Left colon (tissue), 2 donors: ENCODE measurements around the gene TM4SF20. TPM values are rescaled to one million over a fixed set of nuclear protein-coding genes. Genes with fewer than 3 reads are reported as not detected.

Experiments
- ATAC-seq: fragments of 200-7000 bp; cut with Tn5 transposase; one replicate; pipeline ENCODE4 v1.9.1; 2020; ENCODE audit warnings: mild to moderate bottlenecking, moderate library complexity
- DNase-seq, 2 donors: peaks; one replicate each; pipeline ENCODE4 v3.0.0-alpha.2; 2020
- intact Hi-C, 2 donors: fragments of 100-400 bp; cut with DNase I in 1 of 2; cut with micrococcal nuclease in 1 of 2; formaldehyde crosslinking; loops; one replicate each; pipeline versions ENCODE4 v1.11.2 to v1.14.0; 2022; cut with DNase I, micrococcal nuclease
- long read RNA-seq: library from polyadenylated mRNA; unstranded; transcript quantifications from one replicate; pipeline ENCODE4 v2.0.0, GENCODE V29; 2021
- total RNA-seq, 2 donors: library from RNA; stranded (reverse); fragmentation: NEBNext Ultra II Directional; extraction: Animal tissue kit (Norgen Biotek cat#: 25700); gene quantifications; one replicate each; pipeline ENCODE4 v1.2.1, GENCODE V29; 2021
- donor health status: DM: no; HTN: no; CAD: no.
- donor health status: DM: yes; HTN: yes; CAD: no.

The TM4SF20 gene, protein sequence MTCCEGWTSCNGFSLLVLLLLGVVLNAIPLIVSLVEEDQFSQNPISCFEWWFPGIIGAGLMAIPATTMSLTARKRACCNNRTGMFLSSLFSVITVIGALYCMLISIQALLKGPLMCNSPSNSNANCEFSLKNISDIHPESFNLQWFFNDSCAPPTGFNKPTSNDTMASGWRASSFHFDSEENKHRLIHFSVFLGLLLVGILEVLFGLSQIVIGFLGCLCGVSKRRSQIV
- total RNA-seq: 10 to 100 TPM in 1 of 2 donors, 1 to 10 TPM in 1; 3.8 to 54.3 TPM
- long read RNA-seq, transcript TM4SF20-201 (4 exons, 2,296 nt): major isoform, 6 of 6 reads
- long read RNA-seq, partial matches to known transcripts: 0 of 6 reads
- long read RNA-seq, other reads (novel, unspliced or antisense): 0 of 6 reads

GRCh38 chr2:227379095-227379494 is at the start of gene TM4SF20:
TM4SF20 (minus strand) TSS chr2:227379306; CDS start chr2:227379268, 38 bp downstream.
- ATAC-seq (peak; percentile 74), DNase-seq (no peak)
- intact Hi-C loops: no loop called here

DNA sequence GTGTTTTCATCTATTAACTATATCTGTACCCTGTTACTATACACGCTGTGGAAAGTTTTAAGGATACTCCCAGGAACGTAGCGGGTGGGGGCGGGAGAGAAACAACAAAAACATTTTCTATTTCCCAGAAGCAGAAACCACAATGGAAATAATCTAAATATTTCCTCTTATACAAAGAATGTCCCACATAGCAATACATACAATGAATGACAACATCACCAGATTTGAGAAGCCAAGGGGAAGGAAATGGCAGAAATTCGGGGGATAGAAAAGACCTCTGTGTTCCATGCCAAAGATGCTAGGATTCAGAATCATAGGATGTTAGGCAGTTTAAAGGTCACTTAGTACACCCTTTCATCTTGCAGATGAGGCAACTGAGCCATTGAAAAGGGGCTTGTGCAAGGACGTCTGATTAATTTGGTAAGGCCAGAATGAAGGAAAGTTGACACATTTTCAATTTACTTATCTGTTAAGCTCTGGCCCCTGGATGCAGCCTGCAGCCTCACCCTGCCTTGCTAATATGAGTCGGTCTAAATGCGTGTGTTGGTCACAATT is 49.7 kb upstream of the TM4SF20 start:
- no peak for ATAC-seq
- no peak for DNase-seq
- intact Hi-C loops: no loop called here

DNA sequence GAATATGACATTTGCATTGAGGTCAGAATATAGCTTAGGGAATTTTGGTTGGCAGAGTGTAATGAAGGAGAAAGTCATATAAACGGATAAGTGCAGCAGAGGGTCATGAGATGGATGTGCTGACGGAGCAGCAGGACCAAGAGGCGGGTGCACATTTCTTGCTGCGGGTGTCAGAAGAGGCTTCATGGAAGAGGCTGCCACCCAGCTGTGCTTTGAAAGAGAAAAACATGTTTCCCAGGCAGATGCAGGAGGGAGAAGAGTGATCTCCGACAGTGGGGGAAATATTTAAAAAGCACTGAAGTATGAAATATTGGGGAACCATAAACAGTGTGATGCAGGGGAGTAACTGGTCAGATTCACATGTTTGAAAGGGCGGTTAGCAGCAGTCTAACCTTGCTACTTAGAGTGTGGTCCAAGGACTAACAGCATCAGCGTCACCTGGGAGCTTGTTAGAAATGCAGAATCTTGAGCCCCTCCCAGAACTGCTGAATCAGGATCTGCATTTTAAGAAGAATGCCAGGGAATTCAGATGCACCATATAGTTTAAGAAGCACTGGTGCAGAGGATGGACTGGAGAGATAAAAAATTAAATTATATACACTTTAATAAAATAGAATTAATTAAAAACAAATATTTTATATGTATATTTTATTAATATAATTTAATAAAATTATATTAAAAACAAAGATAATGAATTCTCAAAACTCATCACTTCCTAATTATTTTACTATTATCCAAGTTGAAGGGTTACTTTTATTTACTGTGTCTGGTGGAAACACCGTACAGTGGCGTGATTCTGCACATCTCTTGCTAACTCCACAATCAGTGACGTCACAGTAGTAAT is 44.8 kb upstream of the TM4SF20 start:
- intact Hi-C loops: no loop called here
- no peak for ATAC-seq
- no peak for DNase-seq

DNA sequence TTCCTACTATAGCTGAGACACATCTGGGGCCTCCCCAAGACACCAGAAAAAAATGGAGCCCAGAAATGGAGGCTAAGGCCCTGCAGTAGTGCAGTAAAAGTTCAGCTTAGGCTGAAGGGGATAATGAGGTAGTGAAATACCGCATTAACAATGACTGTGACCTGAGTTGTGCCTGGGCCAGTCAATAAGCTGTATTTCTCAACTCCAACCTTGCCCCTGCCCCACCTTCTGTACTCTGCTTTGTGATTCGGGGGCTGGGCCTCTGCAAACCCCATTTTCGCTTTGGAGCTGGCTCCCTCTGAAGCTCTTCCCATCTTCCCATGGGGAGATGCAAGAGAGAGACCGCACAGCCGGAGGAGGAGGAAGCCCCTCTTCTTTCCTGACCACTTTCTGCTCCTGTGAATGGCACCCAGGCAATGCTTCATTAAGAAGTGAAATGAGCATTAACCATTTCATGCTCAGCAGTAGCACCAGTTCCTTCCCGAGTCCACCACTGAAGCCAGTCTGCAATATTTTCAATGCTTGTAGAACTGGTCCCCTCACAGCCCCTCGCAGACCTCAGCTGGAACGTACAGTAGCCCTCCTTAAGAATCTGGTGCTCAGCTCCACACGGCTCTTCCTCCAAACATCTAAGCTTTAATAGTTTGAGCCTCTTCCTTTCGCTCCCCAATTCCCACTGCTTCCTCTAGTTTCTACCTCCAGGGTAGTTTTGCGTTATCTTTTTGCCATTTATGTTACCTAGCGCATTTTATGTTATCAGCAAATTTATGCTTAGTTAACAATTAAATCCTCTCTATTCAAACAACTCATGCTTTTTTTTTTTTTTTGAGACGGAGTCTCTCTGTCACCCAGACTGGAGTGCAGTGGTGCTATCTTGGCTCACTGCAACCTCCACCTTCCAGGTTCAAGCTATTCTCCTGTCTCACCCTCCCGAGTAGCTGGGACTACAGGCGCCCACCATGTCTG is 41.3 kb upstream of the TM4SF20 start:
- DNase-seq (no peak), ATAC-seq (no peak)
- intact Hi-C loops: no loop called here

DNA sequence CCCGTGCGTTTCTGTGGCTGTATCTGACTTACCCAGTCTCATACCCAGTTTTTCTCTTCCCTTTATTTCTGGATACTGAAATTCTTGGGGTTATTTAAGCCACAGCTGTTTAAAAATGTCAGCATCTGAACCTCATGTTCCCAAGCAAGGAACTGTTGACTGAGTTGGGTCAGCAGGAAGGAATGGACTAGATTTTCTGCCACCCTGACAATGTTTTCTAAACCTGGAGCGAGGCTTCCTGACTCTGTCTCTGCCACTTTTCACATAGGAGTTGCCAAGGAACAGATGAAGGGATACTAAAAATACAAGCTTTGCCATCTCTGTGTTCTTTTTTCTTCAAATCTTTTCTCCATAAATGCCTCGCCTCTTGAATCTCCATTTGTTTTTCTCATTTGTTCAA is 37.6 kb upstream of the TM4SF20 start:
- no peak for DNase-seq
- no peak for ATAC-seq
- intact Hi-C loops: no loop called here

- DNase-seq (no peak), ATAC-seq (no peak)
- intact Hi-C loops: no loop called here
Observed at GRCh38 chr2:227415538-227416424, 36.7 kb upstream of the TM4SF20 start.

- DNase-seq: no peak
- no peak for ATAC-seq
- intact Hi-C loops: no loop called here
Observed at GRCh38 chr2:227414846-227415245, 35.7 kb upstream of the TM4SF20 start.

- DNase-seq (peak; percentile 45 to 54), ATAC-seq (peak; percentile 87)
- intact Hi-C loops: no loop called here
Observed at GRCh38 chr2:227413371-227413770, 34.3 kb upstream of the TM4SF20 start.

GRCh38 chr2:227412877-227413276 is 33.8 kb upstream of the TM4SF20 start:
- DNase-seq: no peak

GRCh38 chr2:227411990-227412350 is 32.9 kb upstream of the TM4SF20 start:
- ATAC-seq (no peak), DNase-seq (no peak)
- intact Hi-C loops: no loop called here

More at GRCh38 chr2:227412877-227413276, 33.8 kb upstream of the TM4SF20 start:
- ATAC-seq: peak; percentile 73
- intact Hi-C loops: no loop called here

DNA sequence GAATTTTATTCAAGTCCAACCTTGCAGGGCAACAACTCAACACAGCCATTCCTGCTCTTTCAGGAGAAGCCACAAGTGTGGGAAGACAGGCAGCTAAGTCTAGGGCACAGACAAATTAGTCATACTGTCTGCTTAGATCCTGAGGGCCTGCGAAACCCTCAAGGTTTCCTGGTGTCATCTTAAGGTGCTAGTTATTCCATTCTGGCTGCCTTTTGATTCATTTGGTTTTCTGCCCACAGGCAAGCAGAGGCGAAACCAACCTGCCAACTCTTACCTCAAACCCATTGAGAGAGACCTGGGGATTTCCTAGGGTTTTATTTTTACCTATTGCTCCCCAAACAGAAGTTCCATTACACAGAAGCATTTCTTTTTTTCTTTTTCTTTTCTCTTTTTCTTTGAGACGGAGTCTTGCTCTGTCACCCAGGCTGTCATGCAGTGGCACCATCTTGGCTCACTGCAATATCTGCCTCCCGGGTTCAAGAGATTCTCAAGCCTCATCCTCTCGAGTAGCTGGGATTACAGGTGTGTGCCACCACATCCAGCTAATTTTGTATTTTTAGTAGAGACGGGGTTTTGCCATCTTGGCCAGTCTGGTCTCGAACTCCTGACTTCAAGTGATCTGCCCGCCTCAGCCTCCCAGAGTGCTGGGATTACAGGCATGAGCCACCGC is 32.3 kb upstream of the TM4SF20 start:
- ATAC-seq (no peak), DNase-seq (no peak)
- intact Hi-C loops: no loop called here

GRCh38 chr2:227410191-227410590 is 31.1 kb upstream of the TM4SF20 start:
- ATAC-seq: no peak
- no peak for DNase-seq
- intact Hi-C loops: no loop called here

DNA sequence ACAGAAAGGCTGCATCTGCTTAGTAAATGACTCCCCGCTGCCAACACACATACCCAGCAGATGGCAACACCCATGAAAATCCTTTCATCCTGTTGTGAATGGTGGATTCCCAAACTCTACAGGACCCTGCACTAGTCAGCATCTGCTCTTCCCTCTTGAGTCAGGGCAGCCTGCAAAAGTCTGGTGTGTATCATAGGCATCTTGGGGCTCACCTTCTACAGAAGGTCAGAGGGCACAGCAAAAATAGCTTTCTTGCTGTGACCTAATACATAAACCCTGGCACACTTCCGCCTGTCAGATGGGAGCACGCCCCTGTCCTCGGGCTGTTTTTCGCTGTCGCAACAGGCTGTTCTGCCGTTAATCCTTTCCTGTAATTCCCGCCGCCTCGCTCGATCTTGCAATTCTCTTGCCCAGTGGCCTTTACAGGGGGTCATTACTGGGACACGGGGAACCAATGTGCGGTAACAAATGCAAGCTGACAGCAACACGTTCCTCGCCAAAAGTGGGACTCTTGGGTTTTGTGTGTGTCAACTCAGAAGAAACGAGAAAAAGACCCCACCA is 28.6 kb upstream of the TM4SF20 start:
- ATAC-seq (no peak), DNase-seq (peak; percentile 21 to 39)
- intact Hi-C loops: loop anchor here in 1 of 2 donors (10.0 kb wide), 1 partner anchor 357 kb away; no protein-coding TSS in a partner anchor

- intact Hi-C loops: loop anchor here in 1 of 2 donors (10.0 kb wide), 1 partner anchor 358 kb away; no protein-coding TSS in a partner anchor
- DNase-seq (peak; percentile 60 to 75), ATAC-seq (peak; percentile 84)
Observed at GRCh38 chr2:227406177-227407031, 27.3 kb upstream of the TM4SF20 start.

DNA sequence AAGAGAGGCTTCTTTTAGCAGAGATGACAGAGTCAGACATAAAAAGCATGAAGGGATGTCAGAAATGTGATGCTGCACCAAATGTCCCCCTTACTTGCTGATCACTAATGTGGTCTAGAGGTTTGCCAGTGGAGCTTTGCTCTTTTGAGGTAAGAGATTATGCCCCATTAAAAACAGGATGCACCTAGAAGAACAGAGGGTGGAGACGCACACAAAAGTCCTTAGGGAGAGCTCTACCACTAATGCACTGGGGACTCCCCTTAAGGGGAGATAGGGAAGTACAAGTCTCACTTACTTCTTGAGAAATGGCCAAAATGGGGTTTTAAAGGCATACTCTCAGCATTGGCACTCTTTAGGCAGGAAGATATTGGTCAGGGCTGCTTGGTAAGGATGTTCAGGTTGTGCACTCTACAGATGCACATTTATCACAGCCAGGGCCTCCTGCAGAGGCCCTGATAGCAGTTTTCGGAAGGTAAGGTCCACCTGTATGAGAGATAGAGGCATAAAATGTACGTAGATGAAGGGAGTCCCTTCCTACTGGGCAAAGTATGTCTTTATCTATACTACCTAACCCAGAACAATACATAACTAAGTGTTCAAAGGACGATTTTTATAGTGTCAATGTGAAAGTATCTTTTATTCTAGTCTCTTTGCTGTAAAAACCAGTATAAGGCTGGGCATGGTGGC is 25.6 kb upstream of the TM4SF20 start:
- intact Hi-C loops: loop anchor here in 1 of 2 donors (10.0 kb wide), 1 partner anchor 360 kb away; no protein-coding TSS in a partner anchor
- DNase-seq (no peak), ATAC-seq (peak; percentile 55)
